ENCODE results near the gene PLS3. TPM values are rescaled to one million over a fixed set of nuclear protein-coding genes. Genes with fewer than 3 reads are reported as not detected.
"Not testable (repeated sequence)": the region's sequence is repeated elsewhere in the genome, so short reads cannot be mapped to it uniquely, and the experiment has no call there.

Gene PLS3
- total and polyA plus RNA-seq, 4 donors = 63.1 to 221 (median 116) TPM

GRCh38 chrX:115625572-115626301 is 64.8 kb downstream of the PLS3 start:
- peak overlapping the region in 1 of 2 donors; percentile 45 for H3K27ac ChIP-seq (ENCODE audit: low read depth in 1 of 2, low read length in 1 of 2)
- H3K9ac ChIP-seq (ENCODE audit: insufficient read depth in 1 of 2, low read length in 2 of 2) = peak overlapping the region in 1 of 2 donors; percentile 70
- no peak for ATAC-seq (ENCODE audit: insufficient read depth, low FRiP score)
- H3K27me3 ChIP-seq (ENCODE audit: control insufficient read depth in 3 of 3, insufficient read depth in 3 of 3, low read length in 2 of 3) = peaks cover 0 to 50% (median 29%) of the 10 kb centered on the region in 3 donors
- H3K36me3 ChIP-seq (ENCODE audit: control insufficient read depth in 4 of 4, insufficient read depth in 4 of 4, low read length in 4 of 4) = peaks cover 0 to 4% (median 0%) of the 10 kb centered on the region in 4 donors
- no peaks in the 10 kb centered on the region for H3K9me3 ChIP-seq (ENCODE audit: control insufficient read depth in 4 of 4, insufficient read depth in 3 of 4, low read length in 3 of 4)
- WGBS, 2 donors = 55 to 79% methylated on average over 6 of the region's 6 CpGs
- peaks cover 0 to 1% (median 0%) of the 10 kb centered on the region in 5 donors for H3K4me1 ChIP-seq (ENCODE audit: control insufficient read depth in 5 of 5, insufficient read depth in 5 of 5, low read length in 5 of 5)
- peak in 2 of 3 donors; percentile 74 to 79 for DNase-seq
- no peak overlapping the region for H3K4me3 ChIP-seq
- TF ChIP-seq, protein P1, sequence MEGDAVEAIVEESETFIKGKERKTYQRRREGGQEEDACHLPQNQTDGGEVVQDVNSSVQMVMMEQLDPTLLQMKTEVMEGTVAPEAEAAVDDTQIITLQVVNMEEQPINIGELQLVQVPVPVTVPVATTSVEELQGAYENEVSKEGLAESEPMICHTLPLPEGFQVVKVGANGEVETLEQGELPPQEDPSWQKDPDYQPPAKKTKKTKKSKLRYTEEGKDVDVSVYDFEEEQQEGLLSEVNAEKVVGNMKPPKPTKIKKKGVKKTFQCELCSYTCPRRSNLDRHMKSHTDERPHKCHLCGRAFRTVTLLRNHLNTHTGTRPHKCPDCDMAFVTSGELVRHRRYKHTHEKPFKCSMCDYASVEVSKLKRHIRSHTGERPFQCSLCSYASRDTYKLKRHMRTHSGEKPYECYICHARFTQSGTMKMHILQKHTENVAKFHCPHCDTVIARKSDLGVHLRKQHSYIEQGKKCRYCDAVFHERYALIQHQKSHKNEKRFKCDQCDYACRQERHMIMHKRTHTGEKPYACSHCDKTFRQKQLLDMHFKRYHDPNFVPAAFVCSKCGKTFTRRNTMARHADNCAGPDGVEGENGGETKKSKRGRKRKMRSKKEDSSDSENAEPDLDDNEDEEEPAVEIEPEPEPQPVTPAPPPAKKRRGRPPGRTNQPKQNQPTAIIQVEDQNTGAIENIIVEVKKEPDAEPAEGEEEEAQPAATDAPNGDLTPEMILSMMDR (IDR thresholded peaks at IDR 0.05; ENCODE audit: control extremely low read depth, extremely low read depth) = no peak

DNA sequence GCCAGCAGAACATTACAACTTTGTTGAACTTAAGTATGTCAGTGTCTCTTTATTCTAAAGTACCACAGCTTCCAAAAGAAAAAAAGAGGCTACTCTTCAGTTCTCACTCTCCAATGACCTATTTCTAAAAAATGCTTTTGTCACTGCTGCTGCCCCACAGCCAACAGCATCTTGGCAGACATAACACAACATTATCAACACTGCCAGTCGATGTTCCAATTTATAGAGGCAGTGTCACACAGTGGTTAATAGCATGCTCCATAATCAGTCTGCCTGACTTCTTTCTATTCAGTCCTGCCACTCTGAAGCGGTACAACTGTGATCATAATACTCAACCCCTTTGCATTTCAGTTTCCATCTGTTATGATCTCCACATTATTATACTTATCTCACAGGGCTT is 69.2 kb downstream of the PLS3 start:
- Histone ChIP-seq H3K27ac (ENCODE audit: low read depth in 1 of 2, low read length in 1 of 2) (peak overlapping the region in 1 of 2 donors; percentile 33), H3K9me3 (ENCODE audit: control insufficient read depth in 4 of 4, insufficient read depth in 3 of 4, low read length in 3 of 4) (no peaks in the 10 kb centered on the region), H3K4me1 (ENCODE audit: control insufficient read depth in 5 of 5, insufficient read depth in 5 of 5, low read length in 5 of 5) (no peaks in the 10 kb centered on the region), H3K27me3 (ENCODE audit: control insufficient read depth in 3 of 3, insufficient read depth in 3 of 3, low read length in 2 of 3) (peaks cover 0 to 37% (median 25%) of the 10 kb centered on the region in 3 donors), H3K9ac (ENCODE audit: insufficient read depth in 1 of 2, low read length in 2 of 2) (no peak overlapping the region), H3K4me3 (no peak overlapping the region), H3K36me3 (ENCODE audit: control insufficient read depth in 4 of 4, insufficient read depth in 4 of 4, low read length in 4 of 4) (peaks cover 0 to 4% (median 0%) of the 10 kb centered on the region in 4 donors)
- TF ChIP-seq, protein P1 (IDR thresholded peaks at IDR 0.05; ENCODE audit: control extremely low read depth, extremely low read depth) = no peak
- DNase-seq (no peak), ATAC-seq (ENCODE audit: insufficient read depth, low FRiP score) (no peak)
- WGBS, 2 donors = 70 to 97% methylated on average over 2 of the region's 2 CpGs

- WGBS, 2 donors = 90 to 92% methylated on average over 3 of the region's 3 CpGs
- ATAC-seq (ENCODE audit: insufficient read depth, low FRiP score) (no peak), DNase-seq (no peak)
- Histone ChIP-seq H3K27ac (ENCODE audit: low read depth in 1 of 2, low read length in 1 of 2) (no peak overlapping the region), H3K27me3 (ENCODE audit: control insufficient read depth in 3 of 3, insufficient read depth in 3 of 3, low read length in 2 of 3) (peaks cover 0 to 28% (median 27%) of the 10 kb centered on the region in 3 donors), H3K4me3 (no peak overlapping the region), H3K9ac (ENCODE audit: insufficient read depth in 1 of 2, low read length in 2 of 2) (no peak overlapping the region), H3K4me1 (ENCODE audit: control insufficient read depth in 5 of 5, insufficient read depth in 5 of 5, low read length in 5 of 5) (no peaks in the 10 kb centered on the region), H3K9me3 (ENCODE audit: control insufficient read depth in 4 of 4, insufficient read depth in 3 of 4, low read length in 3 of 4) (no peaks in the 10 kb centered on the region), H3K36me3 (ENCODE audit: control insufficient read depth in 4 of 4, insufficient read depth in 4 of 4, low read length in 4 of 4) (peaks cover 0 to 10% (median 1%) of the 10 kb centered on the region in 4 donors)
- TF ChIP-seq, protein P1 (IDR thresholded peaks at IDR 0.05; ENCODE audit: control extremely low read depth, extremely low read depth) = no peak
Observed at GRCh38 chrX:115632455-115632854, 71.5 kb downstream of the PLS3 start.

DNA sequence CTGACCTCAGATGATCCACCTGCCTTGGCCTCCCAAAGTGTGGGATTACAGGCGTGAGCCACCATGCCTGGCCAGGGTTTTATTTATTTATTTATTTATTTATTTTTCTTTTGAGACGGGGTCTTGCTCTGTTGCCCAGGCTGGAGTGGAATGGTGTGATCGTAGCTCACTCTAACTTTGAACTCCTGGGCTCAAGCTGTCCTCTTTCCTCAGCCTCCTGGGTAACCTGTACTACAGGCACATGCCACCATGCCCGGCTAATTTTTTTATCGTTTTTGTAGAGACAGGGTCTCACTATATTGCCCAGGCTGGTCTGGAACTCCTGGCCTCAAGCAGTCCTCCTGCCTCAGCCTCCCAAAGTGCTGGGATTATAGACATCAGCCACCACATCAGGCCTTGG is 72.4 kb downstream of the PLS3 start:
- peaks cover 0 to 33% (median 24%) of the 10 kb centered on the region in 3 donors for H3K27me3 ChIP-seq (ENCODE audit: control insufficient read depth in 3 of 3, insufficient read depth in 3 of 3, low read length in 2 of 3)
- H3K9me3 ChIP-seq (ENCODE audit: control insufficient read depth in 4 of 4, insufficient read depth in 3 of 4, low read length in 3 of 4); ATAC-seq (ENCODE audit: insufficient read depth, low FRiP score); DNase-seq; H3K4me3 ChIP-seq; H3K4me1 ChIP-seq (ENCODE audit: control insufficient read depth in 5 of 5, insufficient read depth in 5 of 5, low read length in 5 of 5); H3K27ac ChIP-seq (ENCODE audit: low read depth in 1 of 2, low read length in 1 of 2); H3K9ac ChIP-seq (ENCODE audit: insufficient read depth in 1 of 2, low read length in 2 of 2): not testable (repeated sequence)
- WGBS, 2 donors = 92% methylated on average over 5 of the region's 5 CpGs
- H3K36me3 ChIP-seq (ENCODE audit: control insufficient read depth in 4 of 4, insufficient read depth in 4 of 4, low read length in 4 of 4) = peaks cover 0 to 11% (median 2%) of the 10 kb centered on the region in 4 donors
